Ovary (tissue), 9 donors: Measurements from ENCODE around the gene DHH. TPM values are rescaled to one million over a fixed set of nuclear protein-coding genes. Genes with fewer than 3 reads are reported as not detected.

Experiments
- DNase-seq, 5 donors: peaks; one replicate each; pipeline ENCODE4 v3.0.0-alpha.2; 2019 to 2020
- H3K27ac ChIP-seq, 2 donors: fragments of 200-600 bp; one replicate each; pipeline versions ENCODE4 v1.5.1 to v1.8.0; 2019 to 2022
- H3K27me3 ChIP-seq: fragments of 200-600 bp; one replicate; pipeline ENCODE4 v1.8.0; 2022
- H3K36me3 ChIP-seq: fragments of 200-600 bp; sonication (generic); one replicate; pipeline ENCODE4 v1.5.1; 2019
- H3K4me1 ChIP-seq: one replicate; pipeline ENCODE4 v1.8.1; 2013; ENCODE audit warnings: mild to moderate bottlenecking, moderate library complexity; ENCODE audit not compliant: insufficient read depth
- H3K4me3 ChIP-seq: fragments of 200-600 bp; sonication (generic); one replicate; pipeline ENCODE4 v1.5.1; 2017
- H3K9me3 ChIP-seq, 2 donors: fragments of 200-600 bp in 1 of 2; sonication (generic) in 1 of 2; one replicate each; pipeline versions ENCODE4 v1.5.1 to v1.8.1; 2013 to 2019; ENCODE audit warnings: mild to moderate bottlenecking in 1 of 2, moderate library complexity in 1 of 2
- CTCF ChIP-seq, 3 donors: fragments of 450-650 bp in 2 of 3; fragments of 200-600 bp in 1 of 3; IDR thresholded peaks; one replicate each; pipeline versions ENCODE4 v1.5.1 to v1.8.0; 2016 to 2022; ENCODE audit warnings: antibody characterized with exemption in 3 of 3, mild to moderate bottlenecking in 1 of 3
- EP300 ChIP-seq: sonication (generic); formaldehyde crosslinking; IDR thresholded peaks from one replicate; pipeline ENCODE4 v1.6.1; 2017; ENCODE audit warnings: antibody characterized with exemption
- POLR2A ChIP-seq: fragments of 450-650 bp; IDR thresholded peaks from one replicate; pipeline ENCODE4 v1.6.1; 2017; ENCODE audit warnings: antibody characterized with exemption, mild to moderate bottlenecking, moderate library complexity
- WGBS, 3 donors: extraction: QIAGEN DNeasy Blood & Tissue Kit in 1 of 3; methylation state at CpG; one replicate each; pipeline versions ENCODE4 v1.1.5 to v1.1.7; 2013 to 2017; 5-methylcytosine and 5-hydroxymethylcytosine counted together
- intact Hi-C, 4 donors: fragments of 100-400 bp; cut with DNase I; formaldehyde crosslinking; loops; one replicate each; pipeline versions ENCODE4 v1.11.0 to v1.15.1; 2022 to 2023
- polyA plus RNA-seq, 2 donors: library from polyadenylated mRNA; stranded (reverse); fragments of 200-250 nt in 1 of 2; fragments of 350-450 nt in 1 of 2; fragmentation: Illumina TruSeq in 1 of 2; extraction: RNeasy Lipid Tissue Mini Kit (QIAGEN cat#74804) in 1 of 2; gene quantifications; one replicate each; pipeline ENCODE4 v1.2.3, GENCODE V29; 2013 to 2014
- total RNA-seq, 7 donors: library from RNA; depleted of rRNA in 2 of 7; stranded (reverse); fragments of >200 nt in 2 of 7; fragmentation: NEBNext Ultra II Directional in 3 of 7; extraction: Animal tissue kit (Norgen Biotek cat#: 25700) in 3 of 7; gene quantifications; one replicate each; pipeline versions ENCODE4 v1.1.0 to v1.2.4, GENCODE V29; 2016 to 2023
- donor health status: DM: no; HTN: no; CAD: no; lungs with moderate emphysema.
- donor health status: DM: no; HTN: no; CAD: no.
- donor health status: Bipolar disorder and iron deficiency.
- donor health status: DM: yes; HTN: yes; CAD: no.
- donor health status: DM: no; HTN: no; CAD: no.
- donor health status: DM: yes; HTN: yes; CAD: no.

Gene DHH
- total and polyA plus RNA-seq, 9 donors, result 0.20 to 1.4 (median 0.72) TPM

- Histone ChIP-seq H3K27me3 (no peaks in the 10 kb centered on the region), H3K36me3 (no peaks in the 10 kb centered on the region), H3K4me1 (peaks cover 17% of the 10 kb centered on the region), H3K9me3 (no peaks in the 10 kb centered on the region), H3K4me3 (peak overlapping the region; percentile 95), H3K27ac (peak overlapping the region; percentile 88 to 98)
- TF ChIP-seq CTCF (IDR thresholded peaks at IDR 0.05), result no peak
- no peak for TF ChIP-seq EP300
- TF ChIP-seq POLR2A, result no peak
- 3 to 5% (median 3%) methylated on average over 29 to 33 of the region's 33 CpGs for WGBS, 3 donors
- peak in 3 of 5 donors; percentile 35 to 63 (median 49) for DNase-seq
- intact Hi-C loops, result loop anchor here in 1 of 4 donors (10.0 kb wide), 1 partner anchor 95 kb away; the partner anchor contains the start of gene PRKAG1
These were observed 15.3 kb upstream of the DHH start for GRCh38 chr12:49109641-49110463.

GRCh38 chr12:49108958-49109404 lies 14.4 kb upstream of the DHH start:
- Histone ChIP-seq H3K4me1 (peaks cover 17% of the 10 kb centered on the region), H3K9me3 (no peaks in the 10 kb centered on the region), H3K4me3 (peak overlapping the region; percentile 95), H3K27me3 (no peaks in the 10 kb centered on the region), H3K27ac (peak overlapping the region; percentile 88 to 98), H3K36me3 (no peaks in the 10 kb centered on the region)
- DNase-seq, result peak; percentile 77 to 88 (median 84)
- no peak for TF ChIP-seq EP300
- TF ChIP-seq CTCF (IDR thresholded peaks at IDR 0.05), result no peak
- TF ChIP-seq POLR2A, result peak; percentile 47
- 4 to 10% (median 7%) methylated on average over 4 of the region's 4 CpGs for WGBS, 3 donors
- intact Hi-C loops, result no loop called here

GRCh38 chr12:49105504-49106084 lies 11.0 kb upstream of the DHH start:
- no peaks in the 10 kb centered on the region for H3K27me3 ChIP-seq
- no peaks in the 10 kb centered on the region for H3K36me3 ChIP-seq
- H3K9me3 ChIP-seq, result no peaks in the 10 kb centered on the region
- TF ChIP-seq POLR2A (no peak), CTCF (IDR thresholded peaks at IDR 0.05) (no peak), EP300 (no peak)
- H3K27ac ChIP-seq, result no peak overlapping the region
- no peak for DNase-seq
- intact Hi-C loops, result no loop called here
- no peak overlapping the region for H3K4me3 ChIP-seq
- WGBS, 3 donors, result 69 to 82% (median 82%) methylated on average over 9 of the region's 9 CpGs
- H3K4me1 ChIP-seq, result peaks cover 16% of the 10 kb centered on the region

- H3K27ac ChIP-seq, result no peak overlapping the region
- intact Hi-C loops, result no loop called here
- H3K4me1 ChIP-seq, result peaks cover 16% of the 10 kb centered on the region
- no peaks in the 10 kb centered on the region for H3K27me3 ChIP-seq
- TF ChIP-seq EP300, result no peak
- no peak for TF ChIP-seq CTCF (IDR thresholded peaks at IDR 0.05)
- no peak for TF ChIP-seq POLR2A
- DNase-seq, result no peak
- 50 to 71% (median 69%) methylated on average over 2 to 3 of the region's 3 CpGs for WGBS, 3 donors
- H3K36me3 ChIP-seq, result no peaks in the 10 kb centered on the region
- no peaks in the 10 kb centered on the region for H3K9me3 ChIP-seq
- H3K4me3 ChIP-seq, result no peak overlapping the region
These were observed 10.2 kb upstream of the DHH start for GRCh38 chr12:49104822-49105221.
